GM10266 (cell line): Measurements from ENCODE around the gene C5orf47.

ENCODE experiments used
- DNase-seq: peaks from one replicate; pipeline ENCODE4 v3.0.0; 2012; ENCODE audit errors: extremely low spot score
- TF ChIP-seq, protein P1 (sequence below): IDR thresholded peaks from 2 replicates; pipeline ENCODE4 v1.5.1; 2012; ENCODE audit warnings: mild to moderate bottlenecking, low read depth; ENCODE audit not compliant: control insufficient read depth, insufficient read depth; ENCODE audit errors: missing control alignments

The C5orf47 gene

GRCh38 chr5:173981185-173981761, 7.7 kb upstream of the C5orf47 start:
- TF ChIP-seq, protein P1, sequence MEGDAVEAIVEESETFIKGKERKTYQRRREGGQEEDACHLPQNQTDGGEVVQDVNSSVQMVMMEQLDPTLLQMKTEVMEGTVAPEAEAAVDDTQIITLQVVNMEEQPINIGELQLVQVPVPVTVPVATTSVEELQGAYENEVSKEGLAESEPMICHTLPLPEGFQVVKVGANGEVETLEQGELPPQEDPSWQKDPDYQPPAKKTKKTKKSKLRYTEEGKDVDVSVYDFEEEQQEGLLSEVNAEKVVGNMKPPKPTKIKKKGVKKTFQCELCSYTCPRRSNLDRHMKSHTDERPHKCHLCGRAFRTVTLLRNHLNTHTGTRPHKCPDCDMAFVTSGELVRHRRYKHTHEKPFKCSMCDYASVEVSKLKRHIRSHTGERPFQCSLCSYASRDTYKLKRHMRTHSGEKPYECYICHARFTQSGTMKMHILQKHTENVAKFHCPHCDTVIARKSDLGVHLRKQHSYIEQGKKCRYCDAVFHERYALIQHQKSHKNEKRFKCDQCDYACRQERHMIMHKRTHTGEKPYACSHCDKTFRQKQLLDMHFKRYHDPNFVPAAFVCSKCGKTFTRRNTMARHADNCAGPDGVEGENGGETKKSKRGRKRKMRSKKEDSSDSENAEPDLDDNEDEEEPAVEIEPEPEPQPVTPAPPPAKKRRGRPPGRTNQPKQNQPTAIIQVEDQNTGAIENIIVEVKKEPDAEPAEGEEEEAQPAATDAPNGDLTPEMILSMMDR = no peak
- DNase-seq = no peak

- DNase-seq = no peak
- TF ChIP-seq, protein P1 = no peak
Measured at GRCh38 chr5:173984218-173984617, 4.8 kb upstream of the C5orf47 start.

DNA sequence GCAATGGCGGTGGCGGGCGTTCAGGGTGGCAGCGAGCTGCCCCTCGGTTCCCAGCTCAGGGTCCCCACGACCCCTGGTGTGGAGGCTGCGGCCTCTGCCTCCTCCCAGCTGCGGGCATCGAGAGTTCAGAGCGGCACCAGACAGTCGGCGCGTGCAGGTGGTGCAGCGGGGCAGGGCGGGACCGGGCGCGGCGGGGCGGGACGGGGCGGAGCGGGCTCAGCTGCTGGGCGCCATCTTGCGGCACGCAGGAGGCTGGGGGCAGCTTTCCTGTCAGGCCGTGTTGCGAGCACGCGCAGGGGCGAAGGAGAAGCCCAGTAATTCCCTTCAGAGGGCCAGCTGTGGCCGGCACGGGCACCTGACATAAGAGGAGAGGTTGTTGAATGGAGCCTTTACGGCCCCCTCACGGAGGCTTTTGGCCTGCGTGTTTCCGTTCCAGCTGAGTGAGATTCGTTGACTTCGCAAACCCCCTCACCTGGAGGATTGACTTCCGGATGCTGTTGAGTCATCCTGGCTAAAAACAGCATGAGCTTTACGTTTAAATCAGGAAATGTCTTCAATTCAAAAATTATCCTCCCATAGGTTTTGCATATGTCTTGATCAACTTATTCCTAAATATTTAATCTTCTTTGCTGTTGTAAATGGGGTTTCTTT, 587 bp downstream of the C5orf47 start:
- TF ChIP-seq, protein P1 = no peak
- no peak for DNase-seq

DNA sequence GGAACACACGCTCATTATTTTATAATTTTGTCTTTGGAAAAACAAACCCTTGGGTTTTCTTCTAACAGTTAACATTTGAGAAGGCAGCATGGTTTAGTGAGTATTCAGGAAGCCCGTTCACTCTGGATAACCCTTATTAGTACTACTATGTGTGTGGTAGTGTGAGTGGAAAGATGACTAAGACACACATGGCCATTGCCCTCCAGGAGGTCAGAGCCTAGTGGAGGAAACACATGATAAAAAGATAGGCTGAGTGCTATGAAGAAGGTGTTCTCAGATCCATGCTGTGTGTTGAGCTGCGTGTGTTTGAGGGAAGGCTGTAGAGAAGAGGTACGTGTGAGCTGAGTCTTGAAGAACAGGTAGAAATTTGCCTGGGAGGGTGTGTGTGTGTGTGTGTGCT, 8.4 kb downstream of the C5orf47 start:
- no peak for DNase-seq
- TF ChIP-seq, protein P1 = no peak

DNA sequence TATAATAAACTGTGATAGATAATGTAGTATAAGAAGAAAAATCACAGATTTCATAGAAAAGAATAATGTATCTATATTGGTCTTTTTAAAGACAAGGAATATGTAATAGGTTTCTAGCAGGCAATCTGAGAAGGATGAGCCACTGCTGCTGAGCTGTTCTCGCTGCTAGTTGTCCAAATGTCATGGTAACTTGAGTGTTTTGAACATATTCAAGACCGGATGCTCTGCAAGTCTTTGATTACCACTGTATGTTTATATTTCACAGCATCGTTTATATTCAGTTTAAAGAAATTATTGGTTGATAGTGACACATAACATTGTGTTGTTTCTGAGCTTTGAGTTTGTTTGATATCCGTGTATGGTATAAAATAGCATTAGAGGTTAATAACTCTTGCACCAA, 9.6 kb downstream of the C5orf47 start:
- no peak for DNase-seq
- TF ChIP-seq, protein P1 = no peak

DNA sequence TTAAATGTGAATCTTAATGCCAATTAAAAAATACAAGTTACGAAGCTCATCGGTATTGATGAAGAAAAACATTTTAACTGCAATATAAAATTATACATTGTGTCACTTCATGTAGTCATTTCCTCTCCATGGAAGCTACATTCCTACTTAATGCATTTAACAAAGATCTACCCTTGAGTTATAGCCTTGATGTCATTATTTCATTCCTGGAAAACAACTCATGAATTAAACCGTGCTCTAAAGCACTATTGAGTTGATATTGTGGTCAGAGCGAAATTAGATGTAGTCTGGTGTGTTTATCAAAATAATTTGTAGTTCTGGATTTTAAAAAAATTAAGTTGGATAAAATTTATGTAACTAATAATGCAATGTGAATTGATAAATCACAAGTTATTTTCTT, 11.1 kb downstream of the C5orf47 start:
- TF ChIP-seq, protein P1 = no peak
- DNase-seq = no peak

DNA sequence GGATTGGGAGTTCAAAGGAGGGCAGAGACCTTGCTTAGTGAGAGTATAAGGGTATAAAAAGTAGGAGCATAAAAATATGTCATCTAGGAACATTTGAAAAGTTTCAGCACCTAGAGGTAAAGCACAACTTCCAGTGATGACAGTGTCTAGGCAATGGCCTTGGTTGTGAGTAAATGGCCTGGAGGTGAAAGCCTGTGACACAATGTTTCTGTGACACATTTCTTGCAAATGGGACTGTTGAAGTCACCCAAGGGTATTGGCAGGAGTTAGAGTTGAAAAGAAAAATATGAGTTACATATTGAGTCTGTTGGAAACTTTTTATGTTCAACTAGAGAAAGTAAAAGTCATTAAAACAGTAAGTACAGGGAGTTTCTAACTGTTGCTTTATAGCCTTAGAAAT, 14.8 kb downstream of the C5orf47 start:
- DNase-seq = no peak
- TF ChIP-seq, protein P1 = no peak
